Iris pigment epithelial cell (primary cell): Measurements from ENCODE around the gene CAMK1D.

Experiments used
- DNase-seq: peaks from one replicate; pipeline ENCODE4 v3.0.0-alpha.2; 2011; ENCODE audit warnings: low read depth

The CAMK1D gene

DNA sequence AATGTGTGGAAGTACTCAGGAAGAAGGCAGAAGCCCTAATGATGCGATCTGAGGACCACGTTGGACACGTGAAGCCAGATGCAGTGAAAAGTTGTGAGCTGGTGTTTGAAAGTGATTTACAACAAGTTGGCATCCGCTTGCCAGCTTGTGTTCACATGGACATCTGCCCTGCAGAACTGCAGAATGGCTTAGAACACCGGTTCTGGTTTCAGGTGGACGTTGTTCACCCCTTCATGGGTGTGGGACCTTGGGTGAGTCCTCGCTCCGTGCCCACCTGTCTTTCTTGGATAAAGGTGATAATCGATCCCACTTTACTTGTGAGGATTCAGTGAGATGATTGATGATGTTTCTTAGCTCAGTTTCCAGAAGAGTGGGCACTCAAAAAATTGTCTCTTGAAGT, 53.8 kb downstream of the CAMK1D start:
- no peak for DNase-seq

DNA sequence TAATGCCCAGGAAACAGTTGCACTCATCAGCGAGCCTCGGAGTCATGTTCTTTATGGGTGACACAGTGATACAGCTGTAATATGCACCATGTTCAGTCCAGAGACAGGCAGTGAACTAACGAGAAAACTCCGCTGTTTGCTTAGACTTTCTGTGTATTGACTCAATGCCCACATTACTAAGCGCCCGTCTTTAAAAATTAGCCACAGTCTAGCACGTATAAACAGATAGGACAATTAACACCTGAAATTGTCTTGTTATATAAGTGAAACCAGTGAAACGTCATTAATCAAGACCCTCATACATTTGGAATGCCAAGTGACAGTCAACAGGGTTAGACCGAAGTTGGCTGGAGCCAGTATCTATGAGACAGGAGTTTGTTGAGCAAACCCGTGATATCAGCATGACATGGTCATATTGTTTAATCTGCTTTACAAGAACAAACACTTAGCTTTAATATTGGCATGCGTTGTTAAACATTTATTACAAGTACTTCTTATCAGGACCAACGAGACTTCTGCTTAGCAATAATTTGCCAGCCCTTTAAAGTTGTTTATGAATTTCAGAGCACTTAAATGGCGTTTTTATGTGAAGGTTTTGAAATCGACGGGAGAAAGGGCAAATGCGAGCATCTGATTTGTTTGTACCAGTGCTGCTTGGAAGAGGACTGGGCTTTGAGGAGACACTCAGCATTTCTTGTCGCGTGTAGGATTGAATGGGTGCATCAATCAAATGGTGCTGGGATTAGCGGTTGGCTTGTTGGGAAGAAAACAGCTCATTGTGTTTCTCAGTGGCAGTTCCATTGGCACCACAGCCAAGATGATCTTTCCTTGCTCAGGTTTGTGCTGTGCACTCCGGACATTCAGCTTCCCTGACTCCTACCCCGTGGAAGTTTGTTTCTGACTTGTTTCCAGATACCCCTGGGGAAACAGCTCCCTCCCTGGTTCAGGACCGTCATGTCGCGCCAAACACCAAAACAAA, 56.3 kb downstream of the CAMK1D start:
- no peak for DNase-seq

DNA sequence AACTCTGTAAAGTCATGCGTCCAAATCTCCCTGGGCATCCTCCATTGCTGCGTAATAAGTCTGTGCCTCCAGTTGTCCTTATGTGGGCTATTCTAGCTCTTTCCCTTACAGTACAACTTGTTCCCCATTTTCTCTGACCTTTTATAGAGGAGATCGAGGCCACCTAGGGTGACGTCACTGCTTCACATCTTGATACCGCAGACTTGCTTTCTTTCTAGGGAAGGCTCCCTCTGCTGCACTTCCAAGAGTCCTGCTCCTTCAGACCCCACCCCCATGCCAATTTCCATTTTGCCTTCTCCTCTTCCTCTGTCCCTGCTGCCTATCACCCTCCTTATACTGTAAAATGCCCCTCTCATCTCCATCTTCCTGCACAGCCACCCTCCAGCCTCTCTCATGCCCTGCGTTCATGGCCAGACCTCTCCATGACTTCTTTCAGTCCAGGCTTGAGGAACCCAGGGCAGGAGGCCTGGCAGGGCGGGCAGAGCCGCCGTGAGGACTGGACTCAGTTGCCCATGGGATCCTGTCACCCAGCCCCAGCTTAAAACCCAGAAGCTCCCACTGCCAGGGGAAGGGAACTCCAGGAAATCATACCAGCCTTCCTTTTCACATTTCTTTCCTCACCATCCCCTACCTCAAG, 57.5 kb downstream of the CAMK1D start:
- no peak for DNase-seq

DNA sequence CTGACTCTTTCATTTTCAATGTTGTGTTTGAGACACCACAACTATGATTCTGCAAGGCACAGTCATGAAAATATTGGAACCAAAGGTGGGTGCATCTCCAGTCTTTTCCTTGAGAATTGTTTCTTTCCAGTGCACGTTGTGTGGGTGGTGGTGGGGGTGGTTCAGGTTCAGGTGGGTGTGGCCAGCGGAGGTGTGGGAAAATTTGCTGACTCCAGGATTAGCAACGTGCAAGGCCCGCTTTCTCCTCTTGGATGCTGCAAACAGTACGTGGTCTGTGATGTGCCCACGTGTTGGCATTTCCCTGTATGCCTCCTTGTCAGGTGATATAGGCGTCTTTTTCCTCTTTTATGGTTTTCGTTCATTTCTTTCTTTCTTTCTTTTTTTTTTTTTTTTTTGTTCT, 59.1 kb downstream of the CAMK1D start:
- no peak for DNase-seq

DNA sequence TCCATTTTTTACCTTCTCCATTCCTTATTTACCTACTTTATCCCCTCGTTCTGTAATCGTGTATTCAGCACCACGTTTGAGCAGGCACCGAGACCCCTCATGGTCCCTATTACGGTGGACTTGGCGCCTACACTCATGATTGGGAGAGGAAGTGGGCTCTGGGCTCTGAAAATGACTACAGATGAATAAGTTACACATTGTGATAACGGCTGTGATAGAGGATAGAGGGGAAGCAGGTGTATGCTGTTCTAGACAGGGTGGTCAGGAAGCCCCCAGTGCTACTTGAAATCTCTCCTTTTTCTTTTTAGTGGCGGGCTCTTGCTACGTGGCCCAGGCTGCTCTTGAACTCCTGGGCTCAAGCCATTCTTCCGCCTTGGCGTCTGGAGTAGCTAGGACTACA, 59.8 kb downstream of the CAMK1D start:
- no peak for DNase-seq

DNA sequence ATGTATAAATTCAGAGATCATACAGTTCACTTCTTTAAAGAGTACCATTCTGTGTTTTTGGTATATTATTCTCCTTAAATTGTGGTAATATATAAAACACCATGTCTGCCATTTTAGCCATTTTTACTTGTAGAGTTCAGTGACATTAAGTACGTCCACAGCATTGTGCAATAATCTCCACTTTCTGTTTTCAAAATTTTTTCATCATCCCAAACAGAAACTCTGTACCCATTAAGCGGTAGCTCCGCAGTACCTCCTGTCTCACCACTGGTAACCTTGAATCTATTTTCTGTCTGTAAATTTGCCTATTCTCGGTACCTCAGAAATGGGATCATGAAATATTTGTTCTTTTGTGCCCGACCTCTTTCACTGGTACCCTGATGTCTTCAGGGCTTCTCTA, 60.3 kb downstream of the CAMK1D start:
- DNase-seq, result no peak

DNA sequence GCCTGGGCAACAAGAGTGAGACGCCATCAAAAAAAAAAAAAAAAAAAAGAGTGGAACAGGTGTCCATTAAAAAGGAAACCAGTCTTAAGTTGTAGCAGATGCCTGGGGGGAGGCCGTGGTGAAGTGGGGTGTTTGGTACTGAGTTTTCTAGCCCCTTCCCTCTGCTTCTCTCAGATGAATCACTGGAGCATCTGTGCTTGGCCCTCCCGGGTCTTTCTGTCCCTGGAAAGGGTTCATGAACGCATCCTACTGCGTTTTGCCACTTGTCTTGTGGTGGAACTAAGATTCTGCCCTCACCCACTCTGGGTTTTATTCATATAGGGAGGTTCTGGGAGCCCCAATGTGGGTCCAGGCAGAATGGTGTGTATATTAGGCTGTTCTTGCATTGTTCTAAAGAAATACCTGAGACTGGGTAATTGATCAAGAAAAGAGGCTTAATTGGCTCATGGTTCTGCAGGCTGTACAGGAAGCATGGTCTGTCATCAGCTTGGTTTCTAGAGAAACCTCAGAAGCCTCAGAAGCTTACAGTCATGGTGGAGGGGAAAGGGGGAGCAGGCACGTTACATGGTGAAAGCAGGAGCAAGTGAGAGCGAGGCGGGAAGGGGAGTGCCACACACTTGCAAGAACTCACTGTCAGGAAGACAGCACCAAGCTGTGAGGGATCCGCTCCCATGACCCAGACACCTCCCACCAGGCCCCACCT, 63.5 kb downstream of the CAMK1D start:
- no peak for DNase-seq

DNA sequence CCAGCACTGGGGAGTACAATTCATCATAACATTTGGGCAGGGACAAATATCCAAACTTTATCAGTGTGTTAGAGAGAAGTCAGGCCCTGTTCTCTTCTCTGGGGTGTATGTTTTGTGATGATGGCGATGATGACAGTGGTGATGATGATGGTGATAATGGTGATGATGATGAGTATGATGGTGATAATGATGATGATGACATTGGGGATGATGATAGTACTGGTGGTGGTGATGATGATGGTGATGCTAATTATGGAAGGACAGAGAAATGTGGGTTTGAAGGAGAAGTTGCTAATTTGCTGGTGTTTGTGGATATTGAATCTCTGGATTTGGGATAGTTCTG, 64.0 kb downstream of the CAMK1D start:
- no peak for DNase-seq

DNA sequence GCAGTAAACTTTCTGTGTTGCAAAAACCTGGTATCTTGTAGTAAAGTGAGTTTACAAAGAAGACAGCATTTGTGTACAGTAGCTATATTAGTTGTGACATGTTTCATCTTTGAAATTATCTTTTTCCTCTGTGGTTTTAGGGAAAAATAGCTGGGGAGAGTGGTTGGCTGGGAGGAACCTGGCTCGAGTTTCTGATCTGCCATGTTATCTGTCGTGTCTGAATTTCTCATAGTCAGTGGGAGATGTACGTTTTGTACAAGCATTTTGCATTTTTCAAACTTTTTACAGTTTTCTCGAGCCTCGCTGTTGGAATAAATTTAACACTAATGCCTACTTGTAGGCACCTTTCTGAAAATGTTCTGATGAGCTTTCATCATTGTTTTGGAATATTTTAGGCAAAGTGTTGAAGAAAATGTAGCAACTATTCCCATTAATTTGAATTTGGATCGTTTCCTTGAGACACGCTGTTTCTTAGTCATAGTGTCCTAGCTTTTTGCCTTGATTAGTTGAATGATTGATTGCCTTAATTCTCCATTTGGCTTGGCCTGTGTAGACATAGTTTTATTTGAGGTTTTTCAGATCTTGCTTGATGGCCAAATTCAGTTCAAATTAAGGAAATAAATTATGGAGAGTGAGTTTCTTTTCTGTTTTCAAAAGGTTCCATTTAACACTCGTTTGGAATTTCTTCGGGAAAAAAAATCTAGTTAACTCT, 65.1 kb downstream of the CAMK1D start:
- DNase-seq, result no peak

DNA sequence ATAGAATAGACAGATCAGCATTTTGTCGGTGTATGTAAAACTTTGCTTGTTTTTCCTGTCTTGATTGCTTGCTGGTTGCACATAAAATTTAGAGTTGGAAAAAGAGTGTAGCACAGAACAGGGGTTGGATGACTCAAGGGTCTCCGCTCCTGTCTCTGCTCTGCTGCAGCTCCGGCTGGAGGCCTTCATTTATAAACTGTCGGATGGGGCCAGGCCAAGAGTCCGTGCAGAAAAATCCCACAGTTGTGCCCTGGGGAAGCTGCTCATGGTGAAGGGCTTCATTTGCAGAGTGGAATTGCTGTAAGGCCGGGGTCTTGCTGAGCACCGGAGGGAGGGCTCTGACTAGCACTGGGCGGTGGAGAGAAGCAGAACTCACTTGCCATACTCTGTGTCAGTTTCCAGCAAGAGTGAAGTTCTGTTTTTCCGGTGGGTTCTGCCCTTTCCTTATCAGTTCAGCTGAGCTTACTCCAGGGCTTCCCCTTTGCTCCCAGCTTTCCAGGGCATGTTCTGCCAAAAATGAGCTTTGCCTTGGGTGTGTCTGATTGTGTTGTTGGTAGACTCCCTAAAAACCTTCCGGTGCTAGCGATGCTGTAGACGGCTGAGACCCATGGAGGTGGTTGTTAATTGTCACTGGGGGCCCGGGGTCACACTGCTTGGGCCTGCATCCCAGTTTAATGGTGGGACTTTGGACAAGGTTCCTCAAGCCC, 67.2 kb downstream of the CAMK1D start:
- no peak for DNase-seq

DNA sequence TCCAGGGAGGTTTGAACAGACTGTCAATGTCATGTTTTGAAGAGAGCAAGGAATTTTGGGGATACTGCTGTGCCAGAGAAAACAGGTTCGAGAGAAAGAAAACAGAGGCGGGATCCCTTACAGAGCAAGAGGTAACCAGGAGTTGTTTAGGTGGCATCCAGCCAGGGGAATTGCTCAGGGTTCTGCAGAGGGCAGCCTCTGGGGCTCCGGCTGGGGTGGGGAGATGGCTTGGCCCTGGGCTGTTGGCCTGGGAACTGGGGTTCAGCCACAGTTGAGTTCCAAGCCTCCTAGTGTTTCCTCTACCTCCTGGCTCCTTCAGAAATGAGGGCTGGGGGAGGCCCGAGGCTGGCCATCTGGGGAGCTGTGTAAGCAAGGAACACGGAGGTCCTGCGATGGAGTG, 68.0 kb downstream of the CAMK1D start:
- DNase-seq, result no peak

DNA sequence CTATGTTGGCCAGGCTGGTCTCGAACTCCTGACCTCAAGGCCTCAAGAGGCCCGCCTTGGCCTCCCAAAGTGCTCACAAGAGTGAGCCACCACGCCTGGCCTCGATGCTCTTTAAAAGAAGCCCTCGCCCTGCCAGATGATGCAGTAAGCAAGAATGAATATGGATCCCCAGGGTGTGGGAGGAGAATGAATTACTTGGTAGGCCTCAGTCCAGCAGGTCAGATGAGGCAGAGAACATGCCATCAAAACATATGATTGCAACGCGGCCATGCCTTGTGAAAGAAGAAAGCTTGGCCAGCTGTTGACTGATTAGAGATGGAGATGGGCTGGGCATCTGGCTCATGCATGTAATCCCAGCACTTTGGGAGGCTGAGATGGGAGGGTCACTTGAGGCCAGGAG, 68.7 kb downstream of the CAMK1D start:
- DNase-seq, result no peak

DNA sequence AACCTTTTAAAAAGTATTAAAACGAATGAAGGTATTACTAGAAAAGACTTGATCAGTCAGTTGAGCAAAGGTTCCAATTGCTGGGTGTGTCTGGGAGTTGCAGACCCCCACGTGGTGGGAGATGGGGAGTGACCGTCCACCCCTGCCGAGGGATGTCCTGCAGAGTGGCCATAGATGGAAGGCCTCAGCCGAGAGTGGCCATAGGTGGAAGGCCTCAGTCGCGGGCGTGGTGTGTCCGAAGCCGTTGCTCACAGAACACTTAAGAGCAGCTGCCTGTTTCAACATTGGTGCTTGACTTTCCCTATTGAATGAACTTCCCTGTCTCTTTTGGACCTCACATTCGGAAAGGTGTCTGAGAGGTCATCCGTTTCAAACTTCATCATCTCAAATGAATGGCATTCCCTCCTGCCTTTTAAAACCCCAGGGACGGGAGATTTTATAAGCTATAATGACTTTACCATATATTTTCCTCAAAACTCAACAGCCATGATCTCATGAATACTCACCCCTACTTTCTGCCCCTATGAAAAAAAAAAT, 69.4 kb downstream of the CAMK1D start:
- no peak for DNase-seq

DNA sequence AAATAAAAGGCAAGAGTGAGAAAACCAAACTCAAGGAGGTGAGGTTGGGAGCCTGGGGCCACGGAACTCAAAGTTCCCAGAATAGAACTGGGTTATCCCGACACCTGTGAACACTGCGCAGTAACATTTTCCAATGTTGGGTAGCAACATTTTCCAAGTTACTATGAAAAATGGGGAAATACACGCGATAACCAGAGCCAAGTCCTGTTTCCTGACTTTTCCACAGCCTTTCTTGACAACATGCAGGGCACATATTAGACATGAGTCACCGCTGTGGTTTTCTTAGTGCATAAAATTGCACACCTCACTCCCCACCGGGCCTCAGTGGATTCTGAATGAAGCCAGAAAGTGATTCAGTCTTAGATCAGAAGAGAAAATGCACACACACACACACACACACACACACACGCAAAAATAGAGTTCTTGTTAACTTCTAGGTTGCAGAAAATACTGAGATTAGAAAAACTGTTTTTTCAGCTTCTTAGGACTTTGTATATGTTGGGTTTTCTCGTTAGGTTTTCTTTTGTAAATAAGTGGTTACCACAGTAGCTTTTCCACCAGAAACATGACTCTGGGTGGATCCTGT, 70.0 kb downstream of the CAMK1D start:
- DNase-seq, result peak; percentile 91

DNA sequence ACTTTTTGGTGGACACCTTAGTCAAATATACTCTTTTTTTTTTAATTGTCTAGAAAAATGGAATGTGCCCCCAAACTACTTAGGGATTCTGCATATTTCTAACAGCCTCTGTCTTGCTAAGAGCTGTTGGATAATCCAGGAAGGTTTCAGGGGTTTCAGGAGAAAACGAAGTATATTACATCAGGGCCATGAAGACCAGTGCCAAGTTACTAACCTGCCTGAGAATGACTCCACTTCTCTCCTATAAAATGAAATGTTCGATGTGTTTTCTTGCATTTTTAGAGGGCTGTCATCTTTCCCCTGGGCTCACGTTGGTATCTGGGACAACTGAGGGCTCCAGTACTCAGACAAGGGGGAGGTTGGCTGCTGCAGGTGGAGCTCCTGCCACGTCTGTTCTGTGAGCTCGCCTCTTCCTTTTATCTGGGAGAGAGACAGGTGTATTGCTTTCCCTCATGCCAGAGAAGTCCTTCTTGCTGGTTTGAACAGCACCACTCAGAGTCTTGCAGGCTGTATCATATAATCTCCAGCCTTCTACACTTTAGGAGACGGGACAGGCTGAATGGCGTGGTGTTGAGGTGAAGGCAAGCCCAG, 71.3 kb downstream of the CAMK1D start:
- no peak for DNase-seq

DNA sequence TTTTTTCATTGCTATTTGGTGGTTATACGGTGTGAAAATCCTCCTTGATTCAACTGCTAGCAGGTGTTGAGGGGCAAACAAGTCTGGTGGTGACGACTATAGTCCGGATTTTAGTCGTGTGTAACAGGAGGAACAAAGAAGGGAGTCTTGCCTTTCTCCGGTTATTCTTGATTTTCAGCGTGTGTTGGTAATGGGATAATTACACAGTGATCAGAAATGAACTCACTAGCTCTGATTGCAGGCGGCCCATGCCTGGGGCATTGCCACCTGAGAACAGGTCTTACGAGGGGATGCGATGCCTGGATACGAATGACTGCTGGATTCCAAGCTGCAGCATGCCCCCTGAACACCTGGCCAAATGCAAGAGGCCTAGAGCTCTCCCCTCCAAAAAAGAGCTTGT, 72.8 kb downstream of the CAMK1D start:
- DNase-seq, result no peak

DNA sequence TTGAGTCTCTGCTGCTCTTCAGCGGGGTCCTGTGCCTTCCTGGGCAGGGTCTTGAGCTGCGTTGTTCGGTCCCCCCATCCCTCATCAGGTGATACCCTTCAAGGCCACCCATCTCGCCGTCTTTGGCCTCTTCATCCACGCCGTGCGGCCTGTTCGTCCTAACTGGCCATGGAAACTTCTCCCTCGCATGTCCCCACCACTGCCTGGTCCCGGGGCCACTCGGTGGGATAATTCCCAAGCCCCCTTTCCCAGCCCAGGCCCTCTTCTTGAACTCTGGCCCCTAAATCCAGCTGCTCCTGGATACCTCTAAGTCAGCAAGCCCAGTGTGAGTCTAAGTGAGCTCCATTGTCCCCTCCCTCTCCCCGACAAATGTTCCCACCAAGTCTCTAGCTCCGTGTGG, 74.5 kb downstream of the CAMK1D start:
- DNase-seq, result no peak

DNA sequence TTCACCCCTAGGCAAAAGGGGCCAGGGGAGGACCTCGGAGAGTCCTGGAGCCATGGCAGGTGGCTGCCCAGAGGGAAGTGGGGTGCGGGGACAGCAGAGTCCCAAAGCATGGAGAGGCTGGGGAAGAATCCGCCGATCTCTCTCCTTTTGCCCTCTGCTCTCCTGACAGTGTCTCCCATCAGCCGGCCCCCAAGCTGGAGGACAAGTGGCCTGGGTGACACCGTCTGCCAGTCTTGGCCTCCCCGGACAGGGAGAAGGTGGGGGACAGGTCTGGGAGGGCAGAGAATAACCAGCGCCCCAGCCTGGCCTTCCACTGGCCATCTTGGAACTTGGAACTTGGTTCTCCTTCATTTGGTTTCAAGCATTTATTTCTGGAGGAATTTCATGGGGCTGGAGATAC, 77.9 kb downstream of the CAMK1D start:
- no peak for DNase-seq

DNA sequence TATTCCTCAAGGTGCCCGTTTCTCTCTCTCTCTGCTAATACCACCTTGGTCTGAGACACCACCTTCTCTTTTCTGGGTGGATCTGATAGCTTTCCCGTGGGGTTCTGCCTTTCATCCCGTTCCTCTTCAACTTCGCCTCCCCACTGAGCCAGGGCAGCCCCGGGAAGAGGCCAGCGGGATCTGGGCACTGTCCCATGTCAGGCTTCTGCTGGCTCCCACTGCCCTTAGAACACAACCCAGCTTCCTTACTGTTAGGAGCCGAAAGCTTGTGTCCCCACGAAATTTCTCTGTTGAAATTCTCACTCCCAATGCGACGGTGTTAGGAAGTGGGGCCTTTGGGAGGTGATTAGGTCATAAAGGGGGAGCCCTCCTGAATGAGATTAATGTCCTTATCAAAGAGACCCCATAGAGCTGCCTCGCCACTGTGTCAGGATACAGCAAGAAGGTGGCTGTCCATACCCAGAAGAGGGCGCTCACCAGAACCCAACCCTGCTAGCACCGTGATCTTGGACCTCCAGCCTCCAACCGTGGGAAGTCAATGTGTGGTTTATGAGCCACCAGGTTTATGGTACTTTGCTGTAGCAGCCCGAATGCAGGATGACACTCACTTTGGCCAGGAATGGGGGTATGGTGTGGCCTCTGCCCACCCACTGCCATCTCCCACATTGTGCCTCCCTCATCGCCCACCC, 79.2 kb downstream of the CAMK1D start:
- no peak for DNase-seq

DNA sequence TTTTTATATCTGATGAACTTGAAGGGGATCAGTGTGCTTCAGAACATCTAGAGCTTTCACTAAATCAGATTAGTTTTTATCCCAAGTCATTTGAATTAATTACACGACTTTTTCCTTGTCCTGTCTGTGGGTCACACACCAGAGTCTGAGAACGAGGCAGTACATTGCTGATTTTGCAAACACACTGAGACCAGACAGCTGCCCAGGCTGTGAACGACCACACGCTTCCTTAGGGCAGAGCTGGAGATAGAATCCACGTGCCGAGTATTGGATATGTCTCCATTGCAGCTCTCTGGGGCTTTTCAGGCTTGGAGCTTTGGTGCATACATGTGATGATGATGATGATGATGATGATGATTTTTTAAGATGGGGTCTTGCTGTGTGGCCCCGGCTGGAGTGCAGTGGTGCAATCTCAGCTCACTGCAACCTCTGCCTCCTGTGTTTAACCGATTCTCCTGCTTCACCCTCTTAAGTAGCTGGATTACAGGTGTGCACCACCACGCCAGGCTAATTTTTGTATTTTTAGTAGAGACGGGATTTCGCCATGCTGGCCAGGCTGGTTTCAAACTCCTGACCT, 81.1 kb downstream of the CAMK1D start:
- DNase-seq, result no peak
